Measurements from ENCODE around the gene RAB17.
A peak's percentile ranks its signal among the peaks of the same experiment; 100 is the strongest.

RAB17 gene

DNA sequence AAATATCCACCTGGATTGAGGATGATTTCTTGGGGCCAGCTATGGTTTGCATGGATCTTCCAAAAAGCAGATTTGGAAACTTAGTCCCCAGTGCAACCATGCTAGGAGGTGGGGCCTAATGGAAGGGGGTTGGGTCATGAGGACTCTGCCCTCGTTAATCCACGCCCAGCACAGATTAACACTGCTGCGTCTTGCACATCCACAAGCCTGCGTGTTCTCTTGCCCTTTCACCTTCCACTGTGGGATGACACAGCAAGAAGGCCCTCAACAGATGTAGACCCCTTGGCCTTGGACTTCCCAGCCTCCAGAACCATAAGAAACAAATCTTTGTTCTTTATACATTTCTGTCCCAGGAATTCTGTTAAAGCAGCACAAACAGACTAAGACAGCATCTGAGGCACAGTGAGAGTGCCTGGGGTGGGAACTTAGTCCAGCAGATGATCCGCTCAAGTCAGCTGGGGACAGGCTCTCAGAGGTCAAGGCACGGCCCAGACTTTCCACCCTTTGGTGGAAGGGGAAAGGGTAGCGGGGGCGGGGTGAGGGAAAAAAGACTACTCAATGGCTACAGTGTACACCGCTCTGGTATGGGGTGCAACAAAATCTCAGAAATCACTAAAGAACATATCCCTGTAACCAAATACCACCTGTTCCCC is 2.4 kb downstream of the RAB17 start:
- CTCF ChIA-PET, result no interaction called here
- TF ChIP-seq FOXK2 (IDR thresholded peaks at IDR 0.05), result no peak
- no peak for TF ChIP-seq ZNF384 (IDR thresholded peaks at IDR 0.05)
- no peak for TF ChIP-seq LEF1 (IDR thresholded peaks at IDR 0.05; ENCODE audit: borderline replicate concordance)
- no peak for TF ChIP-seq HDGF (IDR thresholded peaks at IDR 0.05; ENCODE audit: borderline replicate concordance)
- TF ChIP-seq CTBP1 (IDR thresholded peaks at IDR 0.05; ENCODE audit: borderline replicate concordance), result no peak
- TF ChIP-seq ELF4 (IDR thresholded peaks at IDR 0.05), result no peak
- TF ChIP-seq L3MBTL2 (conservative IDR thresholded peaks at IDR 0.05), result no peak
- no peak for TF ChIP-seq ARNT (IDR thresholded peaks at IDR 0.05)
- no peak for TF ChIP-seq SUZ12 (IDR thresholded peaks at IDR 0.05)
- no peak for TF ChIP-seq NFRKB (IDR thresholded peaks at IDR 0.05)
- TF ChIP-seq PKNOX1 (IDR thresholded peaks at IDR 0.05), result no peak
- TF ChIP-seq TARDBP (IDR thresholded peaks at IDR 0.05), result no peak
- TF ChIP-seq FOXM1 (IDR thresholded peaks at IDR 0.05; ENCODE audit: borderline replicate concordance), result no peak
- no peak for TF ChIP-seq FOXA1 (IDR thresholded peaks at IDR 0.05)
- TF ChIP-seq SP1 (IDR thresholded peaks at IDR 0.05), result no peak
- TF ChIP-seq BHLHE40 (IDR thresholded peaks at IDR 0.05; ENCODE audit: borderline replicate concordance), result no peak
- no peak for DNase-seq (ENCODE audit: extremely low spot score)
- POLR2A ChIA-PET, result no interaction called here

GRCh38 chr2:237585590-237586221 is 4.8 kb downstream of the RAB17 start:
- POLR2A ChIA-PET, result no interaction called here
- CTCF ChIA-PET, result no interaction called here
- DNase-seq (ENCODE audit: extremely low spot score), result no peak
- TF ChIP-seq FOXA1 (IDR thresholded peaks at IDR 0.05) (no peak), LEF1 (IDR thresholded peaks at IDR 0.05; ENCODE audit: borderline replicate concordance) (no peak), SUZ12 (IDR thresholded peaks at IDR 0.05) (no peak), HDGF (IDR thresholded peaks at IDR 0.05; ENCODE audit: borderline replicate concordance) (no peak), FOXK2 (IDR thresholded peaks at IDR 0.05) (no peak), ZNF384 (IDR thresholded peaks at IDR 0.05) (no peak)

- no peak for DNase-seq (ENCODE audit: extremely low spot score)
- POLR2A ChIA-PET, result no interaction called here
- CTCF ChIA-PET, result interaction anchor here (0.6 kb wide), 1 partner anchor 174 kb away, joined by 4 read pairs; no protein-coding TSS in a partner anchor
- TF ChIP-seq SUZ12 (IDR thresholded peaks at IDR 0.05), result no peak
- no peak for TF ChIP-seq L3MBTL2 (conservative IDR thresholded peaks at IDR 0.05)
- no peak for TF ChIP-seq FOXM1 (IDR thresholded peaks at IDR 0.05; ENCODE audit: borderline replicate concordance)
- no peak for TF ChIP-seq FOXA1 (IDR thresholded peaks at IDR 0.05)
- no peak for TF ChIP-seq ARNT (IDR thresholded peaks at IDR 0.05)
- TF ChIP-seq LEF1 (IDR thresholded peaks at IDR 0.05; ENCODE audit: borderline replicate concordance), result no peak
- no peak for TF ChIP-seq BHLHE40 (IDR thresholded peaks at IDR 0.05; ENCODE audit: borderline replicate concordance)
- no peak for TF ChIP-seq ZNF384 (IDR thresholded peaks at IDR 0.05)
- TF ChIP-seq FOXK2 (IDR thresholded peaks at IDR 0.05), result no peak
- no peak for TF ChIP-seq HDGF (IDR thresholded peaks at IDR 0.05; ENCODE audit: borderline replicate concordance)
- no peak for TF ChIP-seq SP1 (IDR thresholded peaks at IDR 0.05)
- no peak for TF ChIP-seq TARDBP (IDR thresholded peaks at IDR 0.05)
- no peak for TF ChIP-seq PKNOX1 (IDR thresholded peaks at IDR 0.05)
Measured at GRCh38 chr2:237583385-237584295, 6.9 kb downstream of the RAB17 start.

GRCh38 chr2:237581751-237582746 is 8.5 kb downstream of the RAB17 start:
- ChIA-PET CTCF (interaction anchor here (0.6 to 1.4 kb wide), 7 partner anchors 10 to 251 kb away, joined by 3 to 6 read pairs (median 3); no protein-coding TSS in a partner anchor), POLR2A (no interaction called here)
- TF ChIP-seq FOXA1 (IDR thresholded peaks at IDR 0.05) (no peak), CTBP1 (IDR thresholded peaks at IDR 0.05; ENCODE audit: borderline replicate concordance) (no peak), TARDBP (IDR thresholded peaks at IDR 0.05) (no peak), FOXM1 (IDR thresholded peaks at IDR 0.05; ENCODE audit: borderline replicate concordance) (no peak), HDGF (IDR thresholded peaks at IDR 0.05; ENCODE audit: borderline replicate concordance) (no peak), FOXK2 (IDR thresholded peaks at IDR 0.05) (no peak), LEF1 (IDR thresholded peaks at IDR 0.05; ENCODE audit: borderline replicate concordance) (no peak), SUZ12 (IDR thresholded peaks at IDR 0.05) (no peak), PKNOX1 (IDR thresholded peaks at IDR 0.05) (no peak), SP1 (IDR thresholded peaks at IDR 0.05) (no peak), ELF4 (IDR thresholded peaks at IDR 0.05) (no peak), NFRKB (IDR thresholded peaks at IDR 0.05) (no peak), ARNT (IDR thresholded peaks at IDR 0.05) (no peak), ZNF384 (IDR thresholded peaks at IDR 0.05) (no peak), L3MBTL2 (conservative IDR thresholded peaks at IDR 0.05) (no peak), BHLHE40 (IDR thresholded peaks at IDR 0.05; ENCODE audit: borderline replicate concordance) (no peak)
- DNase-seq (ENCODE audit: extremely low spot score), result peak; percentile 46
